ENCODE results near the gene FAM83E. TPM values are rescaled to one million over a fixed set of nuclear protein-coding genes. Genes with fewer than 3 reads are reported as not detected.

The FAM83E gene
- total RNA-seq, 1 donor from 2014 or later: 0.64 TPM

DNA sequence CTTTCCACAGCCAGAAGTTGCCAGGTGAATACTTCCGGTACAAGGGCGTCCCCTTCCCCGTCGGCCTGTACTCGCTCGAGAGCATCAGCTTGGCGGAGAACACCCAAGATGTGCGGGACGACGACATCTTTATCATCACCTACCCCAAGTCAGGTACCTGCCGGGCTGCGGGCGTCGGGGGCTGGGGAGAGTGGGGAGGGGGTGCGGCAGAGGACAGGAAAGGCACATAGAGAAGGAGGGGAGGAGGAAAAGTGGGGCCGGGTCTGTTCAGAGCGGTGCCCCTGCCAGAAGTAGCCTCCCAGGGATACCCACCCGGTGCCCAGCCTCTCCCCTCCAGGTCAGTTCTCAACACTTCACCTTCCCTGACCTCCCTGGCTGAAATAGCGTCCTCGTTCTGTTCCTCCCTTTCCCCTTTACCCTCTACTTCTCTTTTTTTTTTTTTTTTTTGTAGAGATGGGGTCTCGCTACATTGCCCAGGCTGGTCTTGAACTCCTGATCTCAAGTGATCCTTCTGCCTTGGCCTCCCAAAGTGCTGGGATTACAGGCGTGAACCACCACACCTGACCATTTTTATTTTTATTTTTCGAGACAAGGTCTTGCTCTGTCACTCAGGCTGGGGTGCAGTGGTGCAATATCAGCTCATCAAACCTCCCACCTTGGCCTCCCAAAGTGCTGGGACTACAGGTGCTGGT lies 38.8 kb downstream of the FAM83E start:
- Mint-ChIP-seq H3K27me3 (ENCODE audit: unreplicated experiment) (peaks cover 8% of the 10 kb centered on the region), H3K4me1 (ENCODE audit: unreplicated experiment) (peaks cover 2% of the 10 kb centered on the region), H3K9me3 (ENCODE audit: unreplicated experiment) (no peaks in the 10 kb centered on the region), H3K36me3 (ENCODE audit: low read depth, unreplicated experiment) (no peaks in the 10 kb centered on the region), H3K4me3 (ENCODE audit: unreplicated experiment) (no peak overlapping the region), H3K27ac (ENCODE audit: unreplicated experiment) (no peak overlapping the region)
- TF ChIP-seq, protein P1, sequence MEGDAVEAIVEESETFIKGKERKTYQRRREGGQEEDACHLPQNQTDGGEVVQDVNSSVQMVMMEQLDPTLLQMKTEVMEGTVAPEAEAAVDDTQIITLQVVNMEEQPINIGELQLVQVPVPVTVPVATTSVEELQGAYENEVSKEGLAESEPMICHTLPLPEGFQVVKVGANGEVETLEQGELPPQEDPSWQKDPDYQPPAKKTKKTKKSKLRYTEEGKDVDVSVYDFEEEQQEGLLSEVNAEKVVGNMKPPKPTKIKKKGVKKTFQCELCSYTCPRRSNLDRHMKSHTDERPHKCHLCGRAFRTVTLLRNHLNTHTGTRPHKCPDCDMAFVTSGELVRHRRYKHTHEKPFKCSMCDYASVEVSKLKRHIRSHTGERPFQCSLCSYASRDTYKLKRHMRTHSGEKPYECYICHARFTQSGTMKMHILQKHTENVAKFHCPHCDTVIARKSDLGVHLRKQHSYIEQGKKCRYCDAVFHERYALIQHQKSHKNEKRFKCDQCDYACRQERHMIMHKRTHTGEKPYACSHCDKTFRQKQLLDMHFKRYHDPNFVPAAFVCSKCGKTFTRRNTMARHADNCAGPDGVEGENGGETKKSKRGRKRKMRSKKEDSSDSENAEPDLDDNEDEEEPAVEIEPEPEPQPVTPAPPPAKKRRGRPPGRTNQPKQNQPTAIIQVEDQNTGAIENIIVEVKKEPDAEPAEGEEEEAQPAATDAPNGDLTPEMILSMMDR (IDR thresholded peaks at IDR 0.05; ENCODE audit: unreplicated experiment): no peak
- no peak for DNase-seq (ENCODE audit: low spot score)

- Mint-ChIP-seq H3K36me3 (ENCODE audit: low read depth, unreplicated experiment) (no peaks in the 10 kb centered on the region), H3K27me3 (ENCODE audit: unreplicated experiment) (peaks cover 10% of the 10 kb centered on the region), H3K27ac (ENCODE audit: unreplicated experiment) (no peak overlapping the region), H3K4me1 (ENCODE audit: unreplicated experiment) (peaks cover 2% of the 10 kb centered on the region), H3K4me3 (ENCODE audit: unreplicated experiment) (no peak overlapping the region), H3K9me3 (ENCODE audit: unreplicated experiment) (no peaks in the 10 kb centered on the region)
- TF ChIP-seq, protein P1 (IDR thresholded peaks at IDR 0.05; ENCODE audit: unreplicated experiment): no peak
- no peak for DNase-seq (ENCODE audit: low spot score)
Measured at GRCh38 chr19:48573163-48573505, 41.7 kb downstream of the FAM83E start.

- Mint-ChIP-seq H3K27me3 (ENCODE audit: unreplicated experiment) (peaks cover 10% of the 10 kb centered on the region), H3K36me3 (ENCODE audit: low read depth, unreplicated experiment) (no peaks in the 10 kb centered on the region), H3K4me1 (ENCODE audit: unreplicated experiment) (peaks cover 2% of the 10 kb centered on the region), H3K9me3 (ENCODE audit: unreplicated experiment) (no peaks in the 10 kb centered on the region), H3K27ac (ENCODE audit: unreplicated experiment) (no peak overlapping the region), H3K4me3 (ENCODE audit: unreplicated experiment) (no peak overlapping the region)
- TF ChIP-seq, protein P1 (IDR thresholded peaks at IDR 0.05; ENCODE audit: unreplicated experiment): no peak
- DNase-seq (ENCODE audit: low spot score): no peak
Measured at GRCh38 chr19:48571378-48572162, 43.3 kb downstream of the FAM83E start.

DNA sequence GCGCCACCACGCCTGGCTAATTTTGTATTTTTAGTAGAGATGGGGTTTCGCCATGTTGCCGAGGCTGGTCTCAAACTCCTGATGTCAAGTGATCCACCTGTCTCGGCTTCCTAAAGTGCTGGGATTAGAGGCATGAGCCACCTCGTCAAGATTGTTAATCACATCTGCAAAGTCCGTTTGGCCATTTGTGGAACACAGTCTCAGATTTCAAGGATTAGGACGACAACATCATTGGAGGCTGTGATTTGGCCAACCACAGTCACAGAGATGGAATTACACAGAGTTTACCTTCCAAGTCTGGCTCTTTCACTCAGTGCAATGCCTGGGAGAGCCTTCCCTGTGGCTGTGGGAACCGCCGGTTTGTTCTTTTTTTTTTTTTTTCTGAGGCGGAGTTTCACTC lies 45.1 kb downstream of the FAM83E start:
- Mint-ChIP-seq H3K9me3 (ENCODE audit: unreplicated experiment) (no peaks in the 10 kb centered on the region), H3K4me3 (ENCODE audit: unreplicated experiment) (no peak overlapping the region), H3K4me1 (ENCODE audit: unreplicated experiment) (peaks cover 2% of the 10 kb centered on the region), H3K36me3 (ENCODE audit: low read depth, unreplicated experiment) (no peaks in the 10 kb centered on the region), H3K27me3 (ENCODE audit: unreplicated experiment) (peaks cover 10% of the 10 kb centered on the region), H3K27ac (ENCODE audit: unreplicated experiment) (no peak overlapping the region)
- TF ChIP-seq, protein P1 (IDR thresholded peaks at IDR 0.05; ENCODE audit: unreplicated experiment): no peak
- no peak for DNase-seq (ENCODE audit: low spot score)

DNA sequence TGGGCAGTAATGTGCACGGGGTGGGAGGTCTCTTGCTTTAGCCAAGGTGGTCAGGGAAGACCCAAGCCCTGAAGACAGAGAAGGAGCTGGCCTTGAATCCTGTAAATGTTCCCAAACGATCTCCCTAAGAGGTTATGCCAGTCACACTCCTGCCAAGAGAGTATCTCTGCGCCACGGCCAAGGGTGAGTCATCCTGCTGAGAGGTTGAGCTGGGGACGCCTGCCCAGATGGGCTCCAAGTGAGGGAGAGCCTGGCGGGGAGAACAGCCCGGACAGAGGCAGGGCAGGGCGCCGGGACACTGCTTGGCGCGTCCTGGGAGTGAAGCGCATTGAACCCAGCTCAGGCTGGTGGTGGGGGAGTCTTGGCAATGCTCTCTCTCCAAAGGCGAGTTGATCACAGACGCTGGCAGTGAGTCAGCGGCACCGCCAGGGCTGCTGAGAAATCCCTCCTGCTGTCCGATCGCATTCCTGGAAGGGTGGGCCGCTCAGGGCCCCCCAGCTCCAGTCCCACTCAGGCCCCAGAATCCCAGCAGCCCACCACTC lies 46.5 kb downstream of the FAM83E start:
- no peak overlapping the region for H3K27ac Mint-ChIP-seq (ENCODE audit: unreplicated experiment)
- peaks cover 12% of the 10 kb centered on the region for H3K27me3 Mint-ChIP-seq (ENCODE audit: unreplicated experiment)
- H3K36me3 Mint-ChIP-seq (ENCODE audit: low read depth, unreplicated experiment): no peaks in the 10 kb centered on the region
- DNase-seq (ENCODE audit: low spot score): no peak
- peak overlapping the region; percentile 16 for H3K4me3 Mint-ChIP-seq (ENCODE audit: unreplicated experiment)
- H3K4me1 Mint-ChIP-seq (ENCODE audit: unreplicated experiment): peaks cover 2% of the 10 kb centered on the region
- TF ChIP-seq, protein P1 (IDR thresholded peaks at IDR 0.05; ENCODE audit: unreplicated experiment): no peak
- no peaks in the 10 kb centered on the region for H3K9me3 Mint-ChIP-seq (ENCODE audit: unreplicated experiment)
